Testis (tissue), 3 donors: Measurements from ENCODE around the gene FAM171A1. TPM values are rescaled to one million over a fixed set of nuclear protein-coding genes. Genes with fewer than 3 reads are reported as not detected.
"Not testable (repeated sequence)": the region's sequence is repeated elsewhere in the genome, so short reads cannot be mapped to it uniquely, and the experiment has no call there.

ENCODE experiments used
- DNase-seq: peaks from one replicate; pipeline ENCODE4 v3.0.0-alpha.2; 2019
- H3K27ac ChIP-seq, 2 donors: fragments of 200-600 bp; sonication (generic); one replicate each; pipeline ENCODE4 v1.5.1; 2019
- H3K27me3 ChIP-seq: fragments of 200-600 bp; sonication (generic); one replicate; pipeline ENCODE4 v1.5.1; 2019
- H3K36me3 ChIP-seq: fragments of 200-600 bp; sonication (generic); one replicate; pipeline ENCODE4 v1.5.1; 2017; ENCODE audit warnings: low read depth; ENCODE audit errors: missing control alignments
- H3K4me1 ChIP-seq: fragments of 200-600 bp; sonication (generic); one replicate; pipeline ENCODE4 v1.5.1; 2019
- H3K4me3 ChIP-seq, 2 donors: fragments of 200-600 bp; sonication (generic); one replicate each; pipeline ENCODE4 v1.5.1; 2017 to 2019
- H3K9me3 ChIP-seq: fragments of 200-600 bp; sonication (generic); one replicate; pipeline ENCODE4 v1.5.1; 2017
- CTCF ChIP-seq, 3 experiments: fragments of 450-650 bp in 2 of 3; fragments of 200-600 bp in 1 of 3; sonication (generic) in 1 of 3; IDR thresholded peaks; one replicate each; pipeline ENCODE4 v1.5.1; 2016 to 2019; ENCODE audit warnings: antibody characterized with exemption in 3 of 3, mild to moderate bottlenecking in 2 of 3, moderate library complexity in 1 of 3
- POLR2A ChIP-seq: fragments of 450-650 bp; IDR thresholded peaks from one replicate; pipeline ENCODE4 v1.6.1; 2017; ENCODE audit warnings: antibody characterized with exemption, mild to moderate bottlenecking, moderate library complexity
- WGBS, 2 donors: methylation state at CpG; one replicate each; pipeline ENCODE4 v1.1.5; 2018; 5-methylcytosine and 5-hydroxymethylcytosine counted together
- intact Hi-C: fragments of 100-400 bp; cut with DNase I; formaldehyde crosslinking; loops from one replicate; pipeline ENCODE4 v1.15.1; 2023; ENCODE audit warnings: low total_unique reads
- polyA plus RNA-seq: library from polyadenylated mRNA; stranded (reverse); fragments of 350-450 nt; fragmentation: Illumina TruSeq; extraction: RNeasy Lipid Tissue Mini Kit (QIAGEN cat#74804); gene quantifications from one replicate; pipeline ENCODE4 v1.2.3, GENCODE V29; 2014; ENCODE audit warnings: low read depth, low replicate concordance; ENCODE audit not compliant: insufficient read depth
- total RNA-seq, 2 donors: library from RNA; depleted of rRNA; stranded (reverse); fragments of >200 nt; gene quantifications; one replicate each; pipeline ENCODE4 v1.2.3, GENCODE V29; 2016

Gene FAM171A1
- total and polyA plus RNA-seq, 3 donors from 2014 or later, result 9.2 to 11.1 (median 10.8) TPM

DNA sequence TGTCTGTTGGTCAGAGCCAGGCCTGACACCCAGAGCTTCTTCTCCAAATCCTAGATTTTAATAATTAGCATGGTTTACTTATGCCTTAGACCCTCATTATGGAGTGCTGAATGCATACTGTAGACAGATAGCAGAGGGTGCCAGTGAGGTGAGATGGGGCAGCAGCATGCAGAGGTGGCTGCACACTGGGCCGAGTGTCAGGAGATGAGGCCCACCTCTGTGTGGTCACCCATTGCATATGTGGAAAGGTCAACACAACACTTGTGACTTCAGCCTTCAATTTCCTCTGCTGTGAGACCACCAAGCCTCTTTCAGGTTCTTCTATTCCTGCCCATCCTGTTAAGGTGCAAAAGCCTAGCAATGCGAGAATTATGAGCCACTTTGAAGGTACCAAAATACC is 162.9 kb downstream of the FAM171A1 start:
- 83 to 93% methylated on average over 2 of the region's 2 CpGs for WGBS, 2 donors
- DNase-seq, result no peak
- Histone ChIP-seq H3K27me3 (no peaks in the 10 kb centered on the region), H3K9me3 (no peaks in the 10 kb centered on the region), H3K4me1 (peaks cover 3% of the 10 kb centered on the region), H3K27ac (no peak overlapping the region), H3K4me3 (no peak overlapping the region), H3K36me3 (no peaks in the 10 kb centered on the region)
- TF ChIP-seq CTCF (IDR thresholded peaks at IDR 0.05) (no peak), POLR2A (no peak)
- intact Hi-C loops, result no loop called here

DNA sequence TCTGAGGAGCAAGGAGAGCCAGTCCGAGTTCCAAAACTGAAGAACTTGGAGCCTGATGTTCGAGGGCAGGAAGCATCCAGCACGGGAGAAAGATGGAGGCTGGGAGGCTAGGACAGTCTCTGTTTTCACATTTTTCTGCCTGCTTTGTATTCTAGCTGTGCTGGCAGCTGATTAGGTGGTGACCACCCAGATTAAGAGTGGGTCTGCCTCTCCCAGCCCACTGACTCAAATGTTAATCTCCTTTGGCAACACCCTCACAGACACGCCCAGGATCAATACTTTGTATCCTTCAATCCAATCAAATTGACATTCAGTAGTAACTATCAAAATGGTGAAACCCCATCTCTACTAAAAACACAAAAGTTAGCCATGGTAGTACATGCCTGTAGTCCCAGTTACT is 163.7 kb downstream of the FAM171A1 start:
- H3K4me1 ChIP-seq, DNase-seq, intact Hi-C loops, H3K9me3 ChIP-seq, H3K36me3 ChIP-seq, H3K27me3 ChIP-seq, H3K4me3 ChIP-seq, H3K27ac ChIP-seq: not testable (repeated sequence)
- WGBS, 2 donors, result 91 to 95% methylated on average over 4 of the region's 4 CpGs

DNA sequence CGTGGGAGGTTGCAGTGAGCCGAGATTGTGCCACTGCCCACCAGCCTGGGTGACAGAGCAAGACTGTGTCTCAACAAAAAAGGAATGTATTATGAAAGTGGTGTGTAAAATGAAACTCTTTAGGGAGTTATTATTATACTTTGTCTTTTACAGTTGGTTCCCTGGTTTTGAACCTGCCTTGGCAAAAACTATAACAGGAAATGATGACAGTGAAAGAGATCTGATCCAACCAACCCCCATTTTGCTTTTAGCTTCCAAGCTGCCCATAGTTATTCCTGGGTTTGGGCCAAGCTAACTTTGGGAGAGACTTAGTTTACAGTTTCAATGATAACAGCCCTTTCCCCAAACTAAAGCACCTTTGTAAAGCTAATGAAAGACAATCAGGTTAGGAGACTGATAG is 168.4 kb downstream of the FAM171A1 start:
- no peaks in the 10 kb centered on the region for H3K27me3 ChIP-seq
- H3K27ac ChIP-seq, result no peak overlapping the region
- no peak overlapping the region for H3K4me3 ChIP-seq
- no peaks in the 10 kb centered on the region for H3K36me3 ChIP-seq
- TF ChIP-seq CTCF (IDR thresholded peaks at IDR 0.05), result no peak
- TF ChIP-seq POLR2A, result no peak
- H3K4me1 ChIP-seq, result no peaks in the 10 kb centered on the region
- no peaks in the 10 kb centered on the region for H3K9me3 ChIP-seq
- 75 to 92% methylated on average over 2 of the region's 2 CpGs for WGBS, 2 donors
- intact Hi-C loops, result no loop called here
- no peak for DNase-seq

GRCh38 chr10:15202301-15202621 is 168.8 kb downstream of the FAM171A1 start:
- H3K4me1 ChIP-seq, H3K4me3 ChIP-seq, H3K27ac ChIP-seq, H3K9me3 ChIP-seq, H3K27me3 ChIP-seq, DNase-seq, H3K36me3 ChIP-seq, intact Hi-C loops: not testable (repeated sequence)
- WGBS, 2 donors, result 82 to 90% methylated on average over 8 of the region's 8 CpGs

- no peaks in the 10 kb centered on the region for H3K4me1 ChIP-seq
- no peak for DNase-seq
- no peaks in the 10 kb centered on the region for H3K36me3 ChIP-seq
- TF ChIP-seq POLR2A, result no peak
- no peak for TF ChIP-seq CTCF (IDR thresholded peaks at IDR 0.05)
- 75 to 78% methylated on average over 6 of the region's 6 CpGs for WGBS, 2 donors
- H3K27me3 ChIP-seq, result no peaks in the 10 kb centered on the region
- H3K9me3 ChIP-seq, result no peaks in the 10 kb centered on the region
- no peak overlapping the region for H3K4me3 ChIP-seq
- no peak overlapping the region for H3K27ac ChIP-seq
- intact Hi-C loops, result no loop called here
These were observed 169.3 kb downstream of the FAM171A1 start for GRCh38 chr10:15201589-15202300.

GRCh38 chr10:15200626-15201025 is 170.5 kb downstream of the FAM171A1 start:
- TF ChIP-seq POLR2A, result no peak
- no peak for TF ChIP-seq CTCF (IDR thresholded peaks at IDR 0.05)
- Histone ChIP-seq H3K4me1 (no peaks in the 10 kb centered on the region), H3K27me3 (no peaks in the 10 kb centered on the region), H3K36me3 (no peaks in the 10 kb centered on the region), H3K27ac (no peak overlapping the region), H3K9me3 (no peaks in the 10 kb centered on the region), H3K4me3 (no peak overlapping the region)
- WGBS, 2 donors, result 62 to 65% methylated on average over 2 of the region's 2 CpGs
- intact Hi-C loops, result no loop called here
- DNase-seq, result no peak
